K562 (cell line): ENCODE results near the gene CLCN4. TPM values are rescaled to one million over a fixed set of nuclear protein-coding genes. Genes with fewer than 3 reads are reported as not detected.

ENCODE experiments used
- ATAC-seq: fragments of 200-7000 bp; cut with Tn5 transposase; 3 replicates; pipeline ENCODE4 v1.9.1; 2020; ENCODE audit warnings: moderate library complexity
- BruUV-seq: library from RNA; stranded (reverse); fragments of 400-500 nt; replicated peaks from 2 replicates; lab custom pipeline; 2021; lab: Mats Ljungman, UMichigan
- CTCF ChIA-PET: fragments of 300-600 bp; formaldehyde crosslinking; extraction: SDS; loops from one replicate; lab custom pipeline; 2021; ENCODE audit warnings: low intra/inter-chr PET ratio; lab: Yijun Ruan, JAX
- POLR2A ChIA-PET: fragments of 300-600, 350-650 bp; sonication (Branson Sonifier 250); formaldehyde crosslinking; extraction: SDS; loops from one replicate; lab custom pipeline; 2021; ENCODE audit warnings: antibody characterized with exemption, inconsistent platforms; lab: Yijun Ruan, JAX
- DNase-seq, 4 experiments: peaks; one replicate each; pipeline versions ENCODE4 v3.0.0 to v3.0.0-alpha.2; 2011 to 2018; ENCODE audit warnings: low spot score in 3 of 4, mixed read lengths in 3 of 4; ENCODE audit errors: extremely low read depth in 1 of 4
- FAIRE-seq: peaks from 2 replicates; lab custom pipeline; 2011; peaks lifted over from hg19 to GRCh38; lab: Jason Lieb, UNC
- H2AFZ ChIP-seq: 2 replicates; pipeline ENCODE4 v1.6.0; 2011; ENCODE audit warnings: low read depth, low read length, control low read depth, inconsistent platforms
- H3K27ac ChIP-seq: fragments of 200-600 bp; 3 replicates; pipeline ENCODE4 v1.8.0; 2011; ENCODE audit warnings: low read depth, mild to moderate bottlenecking, control low read depth, inconsistent platforms, low read length, moderate library complexity, mixed read lengths; ENCODE audit errors: extremely low read depth
- H3K27me3 ChIP-seq, 2 experiments: fragments of 300-600 bp in 1 of 2; 2 replicates in 1 of 2; 3 replicates in 1 of 2; pipeline versions ENCODE4 v1.6.0 to v1.8.0; 2011; ENCODE audit warnings: inconsistent platforms in 2 of 2, low read length in 2 of 2, mild to moderate bottlenecking in 1 of 2, mixed read lengths in 1 of 2, moderate library complexity in 1 of 2; ENCODE audit not compliant: control insufficient read depth in 2 of 2, insufficient read depth in 2 of 2
- H3K36me3 ChIP-seq: fragments of 300-600 bp; 3 replicates; pipeline ENCODE4 v1.8.0; 2011; ENCODE audit warnings: mild to moderate bottlenecking, low read length, inconsistent platforms; ENCODE audit not compliant: control insufficient read depth, insufficient read depth
- H3K4me1 ChIP-seq, 2 experiments: fragments of 200-600 bp in 1 of 2; replicated peaks in 1 of 2; 2 replicates in 1 of 2; 3 replicates in 1 of 2; pipeline versions ENCODE4 v1.5.1 to v1.8.0; 2011; ENCODE audit warnings: inconsistent platforms in 2 of 2, low read length in 2 of 2, mild to moderate bottlenecking in 1 of 2, mixed read lengths in 1 of 2, moderate library complexity in 1 of 2; ENCODE audit not compliant: control insufficient read depth in 2 of 2, insufficient read depth in 2 of 2
- H3K4me2 ChIP-seq: 2 replicates; pipeline ENCODE4 v1.6.1; 2011; ENCODE audit warnings: low read length, control low read depth, inconsistent platforms, mixed read lengths; ENCODE audit not compliant: insufficient read depth
- H3K4me3 ChIP-seq: fragments of 200-600 bp; sonication (generic), shearing (Covaris generic); 2 replicates; pipeline ENCODE4 v1.5.1; 2016; ENCODE audit warnings: control low read depth, inconsistent platforms
- H3K79me2 ChIP-seq: fragments of 200-600 bp; 3 replicates; pipeline ENCODE4 v1.8.0; 2011; ENCODE audit warnings: low read length, inconsistent platforms; ENCODE audit not compliant: control insufficient read depth, insufficient read depth
- H3K9ac ChIP-seq, 2 experiments: 2 replicates each; pipeline versions ENCODE4 v1.6.0 to v1.6.1; 2011; ENCODE audit warnings: low read depth in 2 of 2, low read length in 2 of 2, control low read depth in 1 of 2, inconsistent platforms in 1 of 2, mild to moderate bottlenecking in 1 of 2, mixed read lengths in 1 of 2; ENCODE audit not compliant: insufficient read depth in 1 of 2
- H3K9me1 ChIP-seq: one replicate; pipeline ENCODE4 v1.6.0; 2011; ENCODE audit warnings: inconsistent platforms, mild to moderate bottlenecking, low read length, moderate library complexity; ENCODE audit not compliant: control insufficient read depth, insufficient read depth
- H3K9me3 ChIP-seq: replicated peaks from 2 replicates; pipeline ENCODE4 v1.5.1; 2011; ENCODE audit warnings: low read depth, low read length, inconsistent platforms; ENCODE audit not compliant: control insufficient read depth, insufficient read depth
- H4K20me1 ChIP-seq: replicated peaks from 2 replicates; pipeline ENCODE4 v1.6.1; 2011; ENCODE audit warnings: low read length, inconsistent platforms, mixed read lengths; ENCODE audit not compliant: control insufficient read depth, insufficient read depth
- CEBPG ChIP-seq, 3 experiments: fragments of 200-800 bp in 1 of 3; sonication (Bioruptor generic) in 1 of 3; sonication (generic) in 1 of 3; formaldehyde crosslinking in 1 of 3; IDR thresholded peaks in 2 of 3; conservative IDR thresholded peaks in 1 of 3; 2 replicates each; pipeline versions ENCODE4 v1.6.1 to v1.8.0; 2016 to 2022; ENCODE audit warnings: missing compliant biosample characterization in 2 of 3, missing genetic modification characterization in 2 of 3, mild to moderate bottlenecking in 1 of 3, missing genetic modification reagents in 1 of 3
- FOXP1 ChIP-seq: sonication (generic); formaldehyde crosslinking; IDR thresholded peaks from 2 replicates; pipeline ENCODE4 v1.8.0; 2022; ENCODE audit warnings: mild to moderate bottlenecking, missing genetic modification reagents
- SMARCA4 ChIP-seq: fragments of 450-650 bp; IDR thresholded peaks from 2 replicates; pipeline ENCODE4 v1.6.1; 2016
- WGBS: fragments of 100-300 bp; shearing (Covaris generic); methylation state at CpG from one replicate; pipeline ENCODE4 v1.1.6; 2016; ENCODE audit warnings: low coverage, mixed read lengths; ENCODE audit not compliant: insufficient coverage; ENCODE audit errors: missing lambda C conversion rate; 5-methylcytosine and 5-hydroxymethylcytosine counted together
- in situ Hi-C: fragments of 300-500 bp; cut with MboI; formaldehyde crosslinking; loops from 4 replicates; pipeline ENCODE4 v1.15.0; 2018; ENCODE audit warnings: inconsistent platforms, mixed read lengths
- intact Hi-C: fragments of 100-400 bp; cut with micrococcal nuclease; formaldehyde crosslinking; loops from 2 replicates; pipeline ENCODE4 v1.14.2; 2022
- polyA plus RNA-seq, 8 experiments: library from polyadenylated mRNA; depleted of rRNA in 4 of 8; stranded (reverse) in 5 of 8; unstranded in 3 of 8; fragments of >200 nt; fragmentation: Nextera tagmentation in 2 of 8; fragmentation: Illumina TruSeq in 1 of 8; extraction: Ambion mirVana in 2 of 8; extraction: Trizol in 1 of 8; gene quantifications; 2 replicates each; pipeline versions ENCODE4 v1.2.1 to v1.2.3, GENCODE V29; 2011 to 2014; ENCODE audit warnings: inconsistent platforms in 1 of 8, missing spikeins in 1 of 8
- total RNA-seq, 7 experiments: library from RNA; depleted of rRNA in 6 of 7; stranded (reverse); fragments of >200 nt in 6 of 7; fragmentation: Illumina TruSeq in 2 of 7; extraction: Trizol in 2 of 7; gene quantifications; 2 replicates each; pipeline versions ENCODE4 v1.2.1 to v1.2.3, GENCODE V29; 2011 to 2021; ENCODE audit warnings: low replicate concordance in 1 of 7
- TF ChIP-seq, protein P1 (sequence below): fragments of 450-650 bp; formaldehyde crosslinking; IDR thresholded peaks from 2 replicates; pipeline ENCODE4 v1.4.0; 2022; ENCODE audit warnings: mild to moderate bottlenecking, moderate library complexity
- TF ChIP-seq, protein P2 (sequence below): fragments of 250-450 bp; sonication (Bioruptor Pico); IDR thresholded peaks from 2 replicates; pipeline ENCODE4 v1.5.0; 2022; ENCODE audit warnings: mild to moderate bottlenecking

Gene CLCN4
- total and polyA plus RNA-seq, 9 of the 15 experiments (the other 6 are each of a cell fraction or from before 2014, with no cell fraction given): 0.03 to 0.24 (median 0.10) TPM; not detected in 1

DNA sequence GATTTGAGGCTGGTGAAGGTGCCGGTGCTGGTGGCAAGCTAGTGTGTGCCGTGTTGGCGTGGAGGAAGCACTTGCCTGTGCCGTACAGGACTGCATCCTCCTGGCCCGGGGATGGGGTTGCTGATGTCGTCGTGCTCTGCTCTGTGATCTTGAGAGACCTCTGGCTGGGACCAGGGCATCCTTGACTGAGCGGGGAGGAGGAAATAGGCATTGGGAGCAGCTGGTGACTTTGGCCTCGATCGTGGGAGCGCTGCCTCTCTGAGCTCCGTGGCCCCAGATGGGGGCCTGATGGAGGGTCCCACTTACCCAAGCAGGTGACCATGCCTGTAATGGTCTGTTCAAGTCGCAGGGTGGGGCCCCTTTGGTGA, 31.5 kb upstream of the CLCN4 start (continued):
- TF ChIP-seq CEBPG (CRISPR knock-in tag; IDR thresholded peaks at IDR 0.05): no peak
- TF ChIP-seq CEBPG (tag; conservative IDR thresholded peaks at IDR 0.05 in 1 of 2, IDR thresholded peaks at IDR 0.05 in 1 of 2): no peak

DNA sequence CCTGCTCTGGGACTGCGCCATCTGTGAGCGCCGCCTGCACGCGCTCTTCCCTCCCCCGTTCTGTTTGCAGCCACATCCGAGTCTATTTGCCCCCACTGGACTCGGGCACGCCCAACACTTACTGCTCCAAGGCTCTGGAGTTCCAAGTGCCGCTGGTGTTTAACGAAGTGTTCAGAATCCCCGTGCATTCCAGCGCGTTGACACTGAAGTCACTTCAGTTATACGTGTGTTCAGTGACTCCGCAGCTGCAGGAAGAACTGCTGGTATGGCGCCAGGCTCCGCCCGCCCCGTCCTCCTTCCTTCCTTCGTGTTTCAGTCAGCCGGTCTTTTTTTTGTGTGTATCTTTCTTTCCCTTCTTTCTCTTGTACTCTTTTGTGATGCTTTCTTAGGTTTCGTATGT, 30.7 kb upstream of the CLCN4 start:
- Histone ChIP-seq H3K4me3 (no peak overlapping the region), H3K4me2 (no peak overlapping the region), H2AFZ (no peak overlapping the region), H3K27me3 (peaks cover 0 to 43% of the 10 kb centered on the region in 2 experiments; a peak in 3 of 5 replicates), H3K79me2 (no peaks in the 10 kb centered on the region), H3K27ac (no peak overlapping the region), H4K20me1 (no peaks in the 10 kb centered on the region), H3K4me1 (peaks cover 0 to 3% of the 10 kb centered on the region in 2 experiments; a peak in 2 of 5 replicates), H3K36me3 (no peaks in the 10 kb centered on the region), H3K9me3 (no peaks in the 10 kb centered on the region), H3K9ac (no peak overlapping the region), H3K9me1 (no peaks in the 10 kb centered on the region)
- BruUV-seq: no TSS peak
- ChIA-PET POLR2A (no interaction called here), CTCF (no interaction called here)
- intact Hi-C loops (no loop called here), in situ Hi-C loops (no loop called here)
- TF ChIP-seq, protein P1, sequence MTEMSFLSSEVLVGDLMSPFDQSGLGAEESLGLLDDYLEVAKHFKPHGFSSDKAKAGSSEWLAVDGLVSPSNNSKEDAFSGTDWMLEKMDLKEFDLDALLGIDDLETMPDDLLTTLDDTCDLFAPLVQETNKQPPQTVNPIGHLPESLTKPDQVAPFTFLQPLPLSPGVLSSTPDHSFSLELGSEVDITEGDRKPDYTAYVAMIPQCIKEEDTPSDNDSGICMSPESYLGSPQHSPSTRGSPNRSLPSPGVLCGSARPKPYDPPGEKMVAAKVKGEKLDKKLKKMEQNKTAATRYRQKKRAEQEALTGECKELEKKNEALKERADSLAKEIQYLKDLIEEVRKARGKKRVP (CRISPR knock-in tag): no peak
- TF ChIP-seq SMARCA4 (no peak), FOXP1 (no peak)
- TF ChIP-seq, protein P2, sequence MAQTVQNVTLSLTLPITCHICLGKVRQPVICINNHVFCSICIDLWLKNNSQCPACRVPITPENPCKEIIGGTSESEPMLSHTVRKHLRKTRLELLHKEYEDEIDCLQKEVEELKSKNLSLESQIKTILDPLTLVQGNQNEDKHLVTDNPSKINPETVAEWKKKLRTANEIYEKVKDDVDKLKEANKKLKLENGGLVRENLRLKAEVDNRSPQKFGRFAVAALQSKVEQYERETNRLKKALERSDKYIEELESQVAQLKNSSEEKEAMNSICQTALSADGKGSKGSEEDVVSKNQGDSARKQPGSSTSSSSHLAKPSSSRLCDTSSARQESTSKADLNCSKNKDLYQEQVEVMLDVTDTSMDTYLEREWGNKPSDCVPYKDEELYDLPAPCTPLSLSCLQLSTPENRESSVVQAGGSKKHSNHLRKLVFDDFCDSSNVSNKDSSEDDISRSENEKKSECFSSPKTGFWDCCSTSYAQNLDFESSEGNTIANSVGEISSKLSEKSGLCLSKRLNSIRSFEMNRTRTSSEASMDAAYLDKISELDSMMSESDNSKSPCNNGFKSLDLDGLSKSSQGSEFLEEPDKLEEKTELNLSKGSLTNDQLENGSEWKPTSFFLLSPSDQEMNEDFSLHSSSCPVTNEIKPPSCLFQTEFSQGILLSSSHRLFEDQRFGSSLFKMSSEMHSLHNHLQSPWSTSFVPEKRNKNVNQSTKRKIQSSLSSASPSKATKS (CRISPR knock-in tag): no peak
- no peak for ATAC-seq
- no peak for DNase-seq
- FAIRE-seq: no peak
- WGBS: 0% methylated on average over 9 of the region's 23 CpGs
